SJSA1 (cell line): ENCODE results near the gene SPEM1. TPM values are rescaled to one million over a fixed set of nuclear protein-coding genes. Genes with fewer than 3 reads are reported as not detected.

Experiments used
- DNase-seq, 2 experiments: peaks; one replicate each; pipeline ENCODE4 v3.0.0-alpha.2; 2015 to 2020; ENCODE audit warnings: low spot score in 2 of 2, low read depth in 1 of 2
- H3K27ac ChIP-seq: fragments of 250-450 bp; sonication (Bioruptor Pico); 2 replicates; pipeline ENCODE4 v1.5.1; 2020; ENCODE audit warnings: mild to moderate bottlenecking, moderate library complexity
- H3K27me3 ChIP-seq: fragments of 250-450 bp; sonication (Bioruptor Pico); replicated peaks from 2 replicates; pipeline ENCODE4 v1.5.1; 2020; ENCODE audit warnings: mild to moderate bottlenecking, moderate library complexity
- H3K36me3 ChIP-seq: fragments of 250-450 bp; sonication (Bioruptor Pico); 2 replicates; pipeline ENCODE4 v1.5.1; 2020; ENCODE audit warnings: mild to moderate bottlenecking
- H3K4me1 ChIP-seq: fragments of 250-450 bp; sonication (Bioruptor Pico); replicated peaks from 2 replicates; pipeline ENCODE4 v1.6.1; 2021; ENCODE audit warnings: mild to moderate bottlenecking
- H3K4me3 ChIP-seq: fragments of 250-450 bp; sonication (Bioruptor Pico); 2 replicates; pipeline ENCODE4 v1.5.1; 2020; ENCODE audit warnings: mild to moderate bottlenecking
- H3K9me3 ChIP-seq: fragments of 250-450 bp; sonication (Bioruptor Pico); replicated peaks from 2 replicates; pipeline ENCODE4 v1.5.1; 2020; ENCODE audit warnings: mild to moderate bottlenecking
- total RNA-seq: library from RNA; depleted of rRNA; stranded (reverse); fragments of >200 nt; shearing (Covaris generic); gene quantifications from 2 replicates; pipeline ENCODE4 v1.2.3, GENCODE V29; 2014

SPEM1 gene
- total RNA-seq, 1 experiment from 2014 or later = not detected

DNA sequence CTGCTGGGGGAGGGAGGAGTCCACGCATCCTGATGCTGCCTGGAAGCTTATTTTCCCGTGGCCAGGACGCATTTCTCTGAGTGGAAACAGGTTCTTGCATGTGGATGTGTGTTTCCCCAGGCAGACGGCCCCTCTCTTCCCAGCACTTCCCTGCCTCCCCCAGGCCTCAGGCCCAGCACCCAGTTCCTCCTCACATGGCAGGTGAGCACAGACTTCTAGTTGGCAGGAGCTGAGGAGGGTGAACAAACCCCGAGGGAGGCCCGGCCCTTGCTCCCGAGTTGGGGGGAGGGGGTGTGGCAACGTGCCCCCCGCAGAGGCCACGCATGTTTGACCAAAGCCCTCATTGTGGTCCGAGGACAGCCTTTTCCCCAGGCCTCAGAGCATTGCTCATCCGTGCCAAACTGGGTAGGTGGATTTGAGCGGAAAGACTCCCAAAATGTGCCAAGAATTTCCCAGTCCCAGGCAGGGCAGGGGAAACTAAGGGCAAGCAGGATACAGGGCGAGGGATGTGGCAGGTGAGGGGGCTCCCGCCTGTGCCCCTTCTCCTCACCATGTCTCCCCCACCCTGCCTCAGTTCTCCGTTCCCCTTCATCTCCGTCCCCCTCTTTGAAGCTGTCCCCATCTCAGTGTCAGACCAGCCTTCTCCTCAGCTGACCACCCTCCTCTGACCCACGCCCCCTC is 1.5 kb upstream of the SPEM1 start:
- no peak overlapping the region for H3K4me3 ChIP-seq
- no peak for DNase-seq
- H3K27ac ChIP-seq = no peak overlapping the region
- H3K27me3 ChIP-seq = no peaks in the 10 kb centered on the region
- H3K9me3 ChIP-seq = no peaks in the 10 kb centered on the region
- H3K36me3 ChIP-seq = no peaks in the 10 kb centered on the region
- no peaks in the 10 kb centered on the region for H3K4me1 ChIP-seq

- H3K27me3 ChIP-seq = no peaks in the 10 kb centered on the region
- no peak for DNase-seq
- no peaks in the 10 kb centered on the region for H3K36me3 ChIP-seq
- H3K27ac ChIP-seq = no peak overlapping the region
- no peak overlapping the region for H3K4me3 ChIP-seq
- no peaks in the 10 kb centered on the region for H3K4me1 ChIP-seq
- no peaks in the 10 kb centered on the region for H3K9me3 ChIP-seq
Measured at GRCh38 chr17:7421186-7421585, 1.1 kb downstream of the SPEM1 start.

GRCh38 chr17:7423679-7424078 is 3.6 kb downstream of the SPEM1 start:
- DNase-seq = no peak
- Histone ChIP-seq H3K36me3 (no peaks in the 10 kb centered on the region), H3K27ac (no peak overlapping the region), H3K4me3 (no peak overlapping the region), H3K4me1 (no peaks in the 10 kb centered on the region), H3K27me3 (no peaks in the 10 kb centered on the region), H3K9me3 (no peaks in the 10 kb centered on the region)

GRCh38 chr17:7425316-7425715 is 5.2 kb downstream of the SPEM1 start, which contains the start of gene SPEM2:
Gene SPEM2, plus strand, starts transcription at chr17:7425616. Its CDS starts 73 bp downstream, at chr17:7425689.
- no peaks in the 10 kb centered on the region for H3K36me3 ChIP-seq
- H3K27me3 ChIP-seq = no peaks in the 10 kb centered on the region
- H3K4me3 ChIP-seq = no peak within 1 kb of the TSS
- H3K27ac ChIP-seq = no peak within 1 kb of the TSS
- H3K9me3 ChIP-seq = no peaks in the 10 kb centered on the region
- DNase-seq = no peak
- H3K4me1 ChIP-seq = no peaks in the 10 kb centered on the region

- Histone ChIP-seq H3K9me3 (no peaks in the 10 kb centered on the region), H3K4me3 (no peak overlapping the region)
Measured at GRCh38 chr17:7425756-7426155, 5.6 kb downstream of the SPEM1 start.

DNA sequence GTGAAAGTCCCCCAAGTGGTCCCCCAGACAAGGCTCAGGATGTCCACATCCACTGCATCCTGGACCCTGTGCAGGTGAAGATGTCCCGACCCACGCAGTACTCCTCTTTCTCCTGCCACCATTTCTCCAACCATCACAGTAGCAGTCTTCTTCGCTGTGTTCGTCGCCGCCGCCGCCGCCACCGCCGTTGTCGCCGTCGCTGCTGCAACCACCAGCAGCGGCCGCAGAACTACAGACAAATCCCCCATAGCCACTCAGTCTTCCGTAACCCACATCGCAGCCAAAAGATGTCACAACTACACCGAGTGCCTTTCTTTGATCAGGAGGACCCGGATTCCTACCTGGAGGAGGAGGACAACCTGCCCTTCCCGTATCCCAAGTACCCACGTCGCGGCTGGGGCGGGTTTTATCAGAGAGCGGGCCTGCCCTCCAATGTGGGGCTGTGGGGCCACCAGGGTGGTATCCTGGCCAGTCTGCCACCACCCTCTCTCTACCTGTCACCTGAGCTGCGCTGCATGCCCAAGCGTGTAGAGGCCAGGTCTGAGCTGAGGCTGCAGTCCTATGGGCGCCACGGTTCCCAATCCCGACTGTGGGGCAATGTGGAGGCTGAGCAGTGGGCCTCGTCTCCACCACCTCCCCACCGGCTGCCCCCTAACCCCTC is 6.2 kb downstream of the SPEM1 start:
- DNase-seq = no peak
- Histone ChIP-seq H3K27ac (no peak overlapping the region), H3K4me3 (no peak overlapping the region), H3K36me3 (no peaks in the 10 kb centered on the region), H3K9me3 (no peaks in the 10 kb centered on the region), H3K27me3 (no peaks in the 10 kb centered on the region), H3K4me1 (no peaks in the 10 kb centered on the region)

More at GRCh38 chr17:7425756-7426155, 5.6 kb downstream of the SPEM1 start:
- H3K27ac ChIP-seq = no peak overlapping the region
- DNase-seq = no peak
- no peaks in the 10 kb centered on the region for H3K4me1 ChIP-seq
- H3K36me3 ChIP-seq = no peaks in the 10 kb centered on the region
- H3K27me3 ChIP-seq = no peaks in the 10 kb centered on the region

DNA sequence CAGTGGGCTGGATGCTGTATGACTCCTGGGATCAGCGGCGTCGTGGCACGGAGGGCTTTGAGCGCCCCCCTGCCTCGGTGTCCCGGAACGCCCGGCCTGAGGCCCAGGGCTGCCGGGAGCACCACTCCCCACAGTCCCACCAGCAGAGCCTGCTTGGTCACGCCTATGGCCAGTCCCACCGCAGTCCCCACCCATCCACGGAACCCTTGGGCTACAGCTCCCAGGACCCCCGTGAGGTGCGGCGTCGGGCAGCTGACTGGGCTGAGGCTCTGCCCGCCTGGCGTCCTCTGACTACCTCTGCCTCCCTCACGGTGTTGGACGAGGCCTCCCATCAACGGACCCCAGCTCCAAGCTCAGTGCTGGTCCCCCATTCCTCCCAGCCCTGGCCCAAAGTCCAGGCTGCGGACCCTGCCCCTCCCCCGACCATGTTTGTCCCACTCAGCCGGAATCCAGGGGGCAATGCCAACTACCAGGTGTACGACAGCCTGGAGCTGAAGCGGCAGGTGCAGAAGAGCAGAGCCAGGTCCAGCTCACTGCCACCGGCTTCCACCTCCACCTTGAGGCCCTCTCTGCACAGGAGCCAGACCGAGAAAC is 6.9 kb downstream of the SPEM1 start:
- H3K27ac ChIP-seq = no peak overlapping the region

GRCh38 chr17:7427549-7427948 is 7.4 kb downstream of the SPEM1 start:
- H3K4me3 ChIP-seq = no peak overlapping the region
- no peak for DNase-seq
- no peaks in the 10 kb centered on the region for H3K9me3 ChIP-seq
- no peaks in the 10 kb centered on the region for H3K4me1 ChIP-seq
- no peaks in the 10 kb centered on the region for H3K36me3 ChIP-seq
- H3K27ac ChIP-seq = no peak overlapping the region
- H3K27me3 ChIP-seq = no peaks in the 10 kb centered on the region

More for the DNA sequence above, 6.9 kb downstream of the SPEM1 start:
- Histone ChIP-seq H3K4me1 (no peaks in the 10 kb centered on the region), H3K9me3 (no peaks in the 10 kb centered on the region), H3K4me3 (no peak overlapping the region), H3K36me3 (no peaks in the 10 kb centered on the region), H3K27me3 (no peaks in the 10 kb centered on the region)
- no peak for DNase-seq

DNA sequence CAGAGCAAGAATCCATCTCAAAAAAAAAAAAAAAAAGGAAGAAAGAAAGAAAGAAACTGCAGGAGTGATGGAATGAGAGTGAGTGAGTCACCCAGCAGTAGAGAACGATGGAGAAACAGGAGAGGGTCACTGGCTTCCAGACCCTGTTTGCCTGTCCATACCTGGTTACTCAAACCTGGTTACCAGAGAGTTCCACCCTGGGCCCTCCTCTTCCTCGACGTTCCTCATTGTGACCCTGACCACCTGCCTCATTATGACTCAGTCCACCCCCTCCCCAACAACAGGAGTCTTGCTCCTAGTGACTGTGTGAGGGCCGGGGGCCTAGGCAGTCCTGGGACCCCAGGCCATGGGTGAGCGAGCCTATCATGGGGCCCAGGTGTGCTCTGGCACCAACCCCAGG is 8.4 kb downstream of the SPEM1 start, which contains the start of gene SPEM3:
TSS of gene SPEM3 (plus strand) at position 301 of the 400 bp plus-strand sequence. CDS start at position 347, 46 bp downstream.
- DNase-seq = no peak
- H3K27me3 ChIP-seq = no peaks in the 10 kb centered on the region
- H3K4me3 ChIP-seq = no peak within 1 kb of the TSS
- no peaks in the 10 kb centered on the region for H3K36me3 ChIP-seq
- H3K27ac ChIP-seq = no peak within 1 kb of the TSS
- no peaks in the 10 kb centered on the region for H3K4me1 ChIP-seq
- no peaks in the 10 kb centered on the region for H3K9me3 ChIP-seq

GRCh38 chr17:7429722-7430121 is 9.6 kb downstream of the SPEM1 start:
- Histone ChIP-seq H3K27me3 (no peaks in the 10 kb centered on the region), H3K4me3 (no peak overlapping the region), H3K9me3 (no peaks in the 10 kb centered on the region), H3K4me1 (no peaks in the 10 kb centered on the region), H3K36me3 (no peaks in the 10 kb centered on the region), H3K27ac (no peak overlapping the region)
- no peak for DNase-seq

GRCh38 chr17:7431231-7431630 is 11.1 kb downstream of the SPEM1 start:
- DNase-seq = no peak
- Histone ChIP-seq H3K27ac (no peak overlapping the region), H3K4me3 (no peak overlapping the region)

GRCh38 chr17:7432296-7432695 is 12.2 kb downstream of the SPEM1 start:
- Histone ChIP-seq H3K27me3 (0 out of 2 replicates have a peak, but pooled peaks cover 13% of the 10 kb centered on the region), H3K9me3 (no peaks in the 10 kb centered on the region), H3K36me3 (no peaks in the 10 kb centered on the region), H3K4me1 (peaks cover 21% of the 10 kb centered on the region), H3K27ac (no peak overlapping the region), H3K4me3 (no peak overlapping the region)
- no peak for DNase-seq

More at GRCh38 chr17:7431231-7431630, 11.1 kb downstream of the SPEM1 start:
- Histone ChIP-seq H3K4me1 (peaks cover 10% of the 10 kb centered on the region), H3K9me3 (no peaks in the 10 kb centered on the region), H3K36me3 (no peaks in the 10 kb centered on the region), H3K27me3 (0 out of 2 replicates have a peak, but pooled peaks cover 4% of the 10 kb centered on the region)

DNA sequence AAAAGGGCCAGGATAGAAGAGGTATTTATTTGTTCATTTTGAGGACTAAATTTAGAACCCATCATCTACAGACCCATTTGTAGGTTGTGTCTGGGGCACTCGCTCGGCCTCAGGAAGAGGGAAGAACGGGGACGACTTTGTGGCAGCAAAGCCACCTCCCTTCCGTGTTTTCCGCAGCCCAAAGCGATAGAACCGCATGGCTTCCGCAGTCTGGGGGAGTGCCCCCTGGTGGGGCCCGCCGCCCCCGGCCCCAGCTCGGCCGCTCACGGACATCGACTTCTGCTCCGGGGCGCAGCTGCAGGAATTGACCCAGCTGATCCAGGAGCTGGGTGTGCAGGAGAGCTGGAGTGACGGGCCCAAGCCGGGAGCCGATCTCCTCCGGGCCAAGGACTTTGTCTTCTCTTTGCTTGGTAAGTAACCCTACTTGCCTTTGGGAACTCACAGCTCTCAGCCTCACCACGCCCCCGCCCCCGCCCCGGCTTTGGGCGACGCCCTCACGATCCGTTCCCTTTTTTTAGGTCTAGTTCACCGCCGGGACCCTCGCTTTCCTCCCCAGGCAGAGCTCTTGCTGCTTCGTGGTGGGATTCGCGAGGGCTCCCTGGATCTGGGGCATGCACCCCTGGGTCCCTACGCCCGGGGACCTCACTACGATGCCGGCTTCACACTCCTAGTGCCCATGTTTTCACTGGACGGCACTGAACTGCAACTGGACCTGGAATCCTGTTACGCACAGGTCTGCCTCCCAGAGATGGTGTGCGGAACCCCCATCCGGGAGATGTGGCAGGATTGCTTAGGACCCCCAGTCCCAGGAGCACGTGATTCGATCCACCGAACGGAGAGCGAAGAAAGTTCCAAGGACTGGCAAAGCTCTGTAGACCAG is 15.8 kb downstream of the SPEM1 start:
- Histone ChIP-seq H3K27me3 (peaks cover 46% of the 10 kb centered on the region), H3K4me1 (peaks cover 34% of the 10 kb centered on the region), H3K4me3 (no peak overlapping the region), H3K36me3 (no peaks in the 10 kb centered on the region), H3K9me3 (no peaks in the 10 kb centered on the region), H3K27ac (no peak overlapping the region)
- DNase-seq = no peak
